Sciatic nerve (tissue), 2 donors: ENCODE results near the gene NAA15. TPM values are rescaled to one million over a fixed set of nuclear protein-coding genes. Genes with fewer than 3 reads are reported as not detected.
A peak's percentile ranks its signal among the peaks of the same experiment; 100 is the strongest.
"Not testable (repeated sequence)": the region's sequence is repeated elsewhere in the genome, so short reads cannot be mapped to it uniquely, and the experiment has no call there.

Experiments used
- ATAC-seq: fragments of 200-7000 bp; cut with Tn5 transposase; one replicate; pipeline ENCODE4 v1.9.1; 2020; ENCODE audit warnings: mild to moderate bottlenecking, moderate library complexity
- DNase-seq: peaks from one replicate; pipeline ENCODE4 v3.0.0-alpha.2; 2020; ENCODE audit warnings: low spot score
- intact Hi-C: fragments of 100-400 bp; cut with DNase I; formaldehyde crosslinking; loops from one replicate; pipeline ENCODE4 v1.14.2; 2022
- total RNA-seq: library from RNA; stranded (reverse); fragmentation: NEBNext Ultra II Directional; extraction: Animal tissue kit (Norgen Biotek cat#: 25700); gene quantifications from one replicate; pipeline ENCODE4 v1.2.1, GENCODE V29; 2021
- donor health status: DM: no; HTN: no; CAD: no.
- donor health status: DM: no; HTN: no; CAD: no.

The NAA15 gene
- total RNA-seq, 1 donor from 2014 or later: 41.9 TPM

DNA sequence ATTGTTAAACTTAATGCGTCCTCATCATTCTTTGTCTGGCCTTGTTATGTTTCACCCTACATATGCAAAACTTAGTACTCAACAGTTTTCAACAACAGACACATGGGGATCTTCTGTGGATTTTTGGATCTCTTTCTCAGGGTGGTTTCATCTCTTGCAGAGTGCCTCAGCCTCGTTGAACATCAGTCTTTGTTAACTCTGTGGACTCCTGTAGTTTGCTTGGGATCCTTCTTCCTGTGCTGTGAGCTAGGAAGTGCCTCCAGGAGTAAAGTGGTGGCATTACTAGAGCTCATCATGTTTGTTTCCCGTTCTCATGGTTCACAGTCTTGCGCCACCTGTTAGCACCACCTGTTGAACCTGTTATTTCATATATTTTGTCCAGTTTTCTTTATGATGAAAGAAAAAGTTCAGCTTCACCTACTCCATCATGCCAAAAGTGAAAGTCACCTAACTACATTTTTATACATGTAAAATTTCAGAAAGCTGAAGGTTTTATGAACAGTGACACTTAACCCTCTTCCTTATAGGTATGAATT, 28.4 kb downstream of the NAA15 start:
- DNase-seq: no peak
- no peak for ATAC-seq
- intact Hi-C loops: no loop called here

DNA sequence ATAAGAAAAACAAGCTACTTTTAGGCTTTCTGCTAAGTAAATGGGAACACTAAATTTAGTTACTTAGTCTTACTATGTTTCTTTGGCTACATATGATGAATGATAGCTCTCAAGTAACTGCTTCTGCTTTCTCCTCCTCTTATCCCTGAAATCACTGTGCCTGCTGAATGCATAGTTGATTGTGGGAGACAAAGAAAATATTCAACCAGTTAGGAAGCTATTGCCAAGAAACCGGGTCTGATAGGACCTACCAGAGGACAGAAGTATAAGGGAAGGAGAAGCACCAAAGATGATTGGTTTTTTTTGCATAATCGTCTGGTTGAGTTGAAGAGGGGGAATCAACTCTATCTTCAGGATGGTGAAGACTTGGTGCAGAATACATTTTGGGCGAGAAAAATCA, 29.0 kb downstream of the NAA15 start:
- ATAC-seq (no peak), DNase-seq (no peak)
- intact Hi-C loops: no loop called here

DNA sequence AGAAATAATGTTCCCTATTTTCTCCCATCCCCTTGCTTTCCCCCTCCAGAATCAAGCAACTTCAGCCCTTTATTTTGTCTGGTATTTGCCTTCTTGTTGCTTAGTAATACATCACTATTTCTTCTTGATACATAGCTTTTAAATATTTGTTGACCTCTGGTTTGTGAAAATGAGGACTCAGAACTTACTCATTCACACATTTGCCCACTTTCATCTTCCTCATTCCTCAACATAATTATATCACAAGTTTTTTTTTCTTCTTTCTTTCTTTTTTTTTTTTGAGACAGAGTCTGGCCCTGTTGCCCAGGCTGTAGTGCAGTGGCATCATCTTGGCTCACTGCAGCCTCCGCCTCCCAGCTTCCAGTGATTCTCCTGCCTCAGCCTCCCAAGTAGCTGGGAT, 29.9 kb downstream of the NAA15 start:
- intact Hi-C loops: no loop called here
- no peak for DNase-seq
- no peak for ATAC-seq

DNA sequence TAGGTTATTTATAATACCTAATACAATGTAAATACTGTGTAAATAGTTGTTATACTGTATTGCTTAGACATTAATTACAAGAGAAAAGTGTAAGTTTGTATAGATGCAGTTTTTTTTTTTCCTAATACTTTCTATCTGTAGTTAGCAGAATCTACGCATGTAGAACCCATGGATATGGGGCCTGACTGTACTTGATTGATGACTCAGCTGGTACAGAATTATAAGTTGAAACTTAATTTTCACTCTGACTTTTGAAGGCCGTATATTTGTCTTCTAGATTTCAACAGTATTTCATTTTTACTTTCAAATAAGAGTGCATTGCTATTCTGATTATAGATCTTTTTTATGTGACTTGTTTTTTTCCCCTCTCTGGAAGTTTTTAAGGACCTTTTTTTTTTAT, 31.7 kb downstream of the NAA15 start:
- ATAC-seq (no peak), DNase-seq (no peak)
- intact Hi-C loops: no loop called here

DNA sequence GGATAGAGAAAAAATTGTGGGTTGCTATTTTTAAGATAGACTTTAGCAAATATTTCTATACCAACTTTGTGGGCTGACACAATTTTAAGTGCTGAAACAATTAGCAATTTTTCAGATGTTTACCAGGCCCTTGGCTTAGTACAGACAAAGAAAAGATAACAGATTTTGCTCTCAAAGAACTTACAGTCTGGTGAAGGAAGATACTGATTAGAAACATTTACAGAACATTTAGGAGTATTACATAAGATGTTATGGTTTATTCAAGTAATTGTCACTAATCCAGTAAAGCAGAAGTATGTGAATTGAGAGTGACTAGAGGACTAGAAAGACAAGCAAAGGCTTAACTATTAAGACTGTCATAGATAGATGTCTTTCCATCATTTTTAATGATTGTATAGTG, 36.3 kb downstream of the NAA15 start:
- DNase-seq (no peak), ATAC-seq (no peak)
- intact Hi-C loops: no loop called here

DNA sequence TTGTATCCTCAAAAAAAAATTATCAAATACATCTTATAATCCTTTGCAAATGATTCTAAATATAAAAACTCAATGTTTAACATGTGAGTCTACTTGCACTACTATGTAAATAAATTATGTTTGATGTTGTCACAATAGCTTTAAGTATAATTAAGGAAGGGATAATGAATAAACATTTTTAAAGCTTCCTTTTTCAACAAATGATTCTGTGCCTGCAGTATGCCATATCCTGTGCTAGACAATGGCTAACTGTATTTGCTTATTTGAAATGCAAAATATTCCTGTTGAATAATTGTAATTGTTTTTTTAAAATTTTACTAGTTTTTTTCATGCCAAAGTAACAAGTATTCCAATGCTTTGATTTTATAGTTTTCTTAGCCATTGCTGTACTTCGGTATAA, 60.0 kb downstream of the NAA15 start:
- DNase-seq (no peak), ATAC-seq (no peak)
- intact Hi-C loops: no loop called here

DNA sequence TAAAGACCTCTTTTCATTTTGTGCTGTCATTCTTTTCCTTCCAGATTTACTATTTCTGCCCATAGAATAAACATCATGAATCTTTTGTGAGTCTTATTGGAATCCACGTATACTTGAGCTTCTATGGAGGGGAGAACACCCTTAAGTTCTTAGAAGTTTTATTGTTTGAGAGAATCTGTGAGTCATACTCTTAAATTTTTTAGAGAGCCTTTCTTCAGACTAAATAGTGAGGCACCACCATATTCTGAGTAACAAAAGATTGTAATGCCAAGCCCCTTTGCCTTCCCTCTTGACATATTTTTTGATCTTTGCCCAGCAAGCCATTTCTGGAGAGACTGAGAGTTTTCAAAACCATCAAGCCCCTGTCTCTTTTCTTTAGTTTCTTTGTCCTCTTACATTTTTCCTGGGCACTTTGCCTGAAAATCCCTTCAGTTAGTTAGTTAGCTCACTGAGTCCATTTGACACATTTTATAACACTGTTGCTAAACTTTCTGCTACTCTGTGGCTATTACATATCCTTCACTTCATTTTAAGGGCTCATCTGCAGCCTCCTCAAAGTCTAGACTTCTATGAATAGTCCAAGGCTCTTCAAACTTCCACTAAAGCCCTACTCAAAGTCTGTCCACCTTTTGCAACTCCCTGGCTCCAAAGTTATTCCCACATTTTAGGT, 66.3 kb downstream of the NAA15 start:
- DNase-seq (no peak), ATAC-seq (no peak)
- intact Hi-C loops: no loop called here

DNA sequence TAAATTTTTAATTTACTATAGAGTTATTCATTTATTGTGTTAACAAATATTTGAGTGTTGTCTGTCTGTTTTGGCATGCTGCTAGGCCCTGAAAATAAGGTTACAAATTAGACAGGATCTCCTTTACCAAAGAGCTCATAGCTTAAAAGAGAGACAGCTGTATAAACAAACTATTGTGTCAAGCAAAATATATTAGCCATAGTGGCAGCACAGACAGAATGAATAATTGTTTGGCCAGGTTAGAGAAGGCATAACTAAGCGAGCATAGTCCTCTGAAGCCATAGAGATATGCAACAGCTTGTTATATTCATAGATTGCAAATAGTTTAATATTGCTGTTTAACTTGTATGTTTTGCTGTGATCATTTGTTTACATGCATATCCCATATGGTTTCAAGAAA, 67.7 kb downstream of the NAA15 start:
- intact Hi-C loops: no loop called here
- no peak for ATAC-seq
- DNase-seq: no peak

DNA sequence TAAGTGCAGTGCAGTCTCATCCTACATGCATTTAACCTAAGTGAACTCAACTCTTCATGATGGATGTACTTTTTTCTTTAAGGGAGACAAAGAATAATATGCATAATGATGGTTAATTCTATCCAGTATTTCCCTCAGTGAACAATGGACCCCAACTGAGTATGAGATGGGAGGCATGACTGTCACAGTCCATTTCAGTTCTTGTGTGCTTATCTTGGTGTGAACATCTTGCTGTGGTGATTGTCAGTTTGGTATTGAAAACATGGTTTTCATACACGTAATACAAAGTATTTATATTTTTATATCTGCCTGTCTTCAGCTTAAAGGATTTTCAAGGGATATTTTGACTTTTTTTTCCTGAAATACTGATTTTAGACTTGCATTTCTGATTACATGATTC, 72.9 kb downstream of the NAA15 start:
- DNase-seq (no peak), ATAC-seq (no peak)
- intact Hi-C loops: no loop called here

DNA sequence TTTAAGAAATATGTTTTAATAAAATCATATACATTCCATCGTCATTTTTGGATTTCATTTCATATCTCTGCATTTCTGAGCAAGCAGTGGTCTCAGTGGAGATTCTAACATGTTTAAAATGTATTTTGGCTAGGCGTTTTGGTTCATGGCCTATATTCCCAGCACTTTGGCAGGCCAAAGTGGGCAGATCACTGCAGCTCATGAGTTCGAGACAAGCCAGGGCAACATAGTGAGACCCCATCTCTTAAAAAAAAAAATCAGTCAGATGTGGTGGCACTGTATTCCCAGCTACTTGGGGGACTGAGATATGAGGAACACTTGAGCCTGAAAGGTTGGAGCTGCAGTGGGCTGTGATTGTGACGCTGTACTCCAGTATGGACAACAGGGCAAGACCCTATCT, 85.1 kb downstream of the NAA15 start:
- ATAC-seq: no peak
- intact Hi-C loops: no loop called here
- DNase-seq: no peak

DNA sequence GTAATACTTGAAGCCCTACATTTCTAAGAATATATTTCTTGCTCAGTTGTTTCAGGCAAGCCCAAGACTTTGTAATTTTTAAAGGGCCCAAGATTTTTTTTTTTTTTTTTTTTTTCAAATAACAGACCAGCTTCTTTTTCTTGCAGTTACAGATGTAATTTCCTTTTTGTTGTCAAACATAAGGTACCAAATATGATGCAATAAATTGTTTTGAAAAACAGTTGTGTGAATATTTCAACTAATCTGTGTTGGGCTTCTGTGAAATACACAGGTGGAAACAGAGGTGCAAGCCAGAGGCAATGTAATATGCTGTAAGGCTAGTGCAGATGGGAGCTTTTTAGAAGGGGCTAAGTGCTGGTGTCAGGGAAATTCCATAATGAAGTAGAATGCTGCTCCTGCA, 87.8 kb downstream of the NAA15 start:
- intact Hi-C loops: no loop called here
- DNase-seq (no peak), ATAC-seq (no peak)

DNA sequence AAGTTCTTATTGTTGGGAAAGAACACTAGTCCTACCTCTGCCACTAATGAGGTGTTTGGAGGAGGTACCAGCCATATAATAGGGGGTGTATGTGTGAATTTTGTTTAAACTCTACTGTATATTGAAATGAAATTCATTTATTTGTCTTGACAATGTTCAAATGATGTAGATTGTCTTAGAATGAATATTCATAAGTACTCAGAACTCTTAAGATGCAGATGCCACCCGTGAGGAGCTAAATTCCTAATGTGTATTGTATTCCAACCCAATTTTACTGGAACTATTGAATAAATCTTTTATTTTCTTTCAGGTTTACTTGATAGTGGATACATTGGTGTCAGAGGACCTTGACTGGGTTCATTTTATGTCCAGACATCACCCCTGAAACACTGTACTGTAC, 88.7 kb downstream of the NAA15 start:
- intact Hi-C loops: no loop called here
- ATAC-seq: no peak
- DNase-seq: no peak

DNA sequence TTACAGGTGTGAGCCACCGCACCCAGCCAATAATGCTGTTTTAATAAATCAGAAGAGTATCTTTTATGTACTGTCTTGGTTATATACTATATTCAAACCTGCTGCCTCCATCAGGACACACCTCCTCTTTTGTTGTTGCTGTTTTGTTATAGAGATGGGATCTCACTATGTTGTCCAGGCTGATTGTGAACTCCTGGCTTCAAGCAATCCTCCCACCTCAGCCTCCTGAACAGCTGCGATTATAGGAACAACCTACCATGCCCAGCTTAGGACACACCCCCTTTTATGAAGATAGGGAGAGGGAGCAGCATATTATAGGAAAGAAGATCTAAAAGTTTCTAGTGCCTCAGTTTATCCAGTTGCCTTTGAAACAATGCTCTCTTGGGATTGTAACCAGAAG, 90.4 kb downstream of the NAA15 start:
- DNase-seq (no peak), ATAC-seq (no peak)
- intact Hi-C loops: no loop called here

DNA sequence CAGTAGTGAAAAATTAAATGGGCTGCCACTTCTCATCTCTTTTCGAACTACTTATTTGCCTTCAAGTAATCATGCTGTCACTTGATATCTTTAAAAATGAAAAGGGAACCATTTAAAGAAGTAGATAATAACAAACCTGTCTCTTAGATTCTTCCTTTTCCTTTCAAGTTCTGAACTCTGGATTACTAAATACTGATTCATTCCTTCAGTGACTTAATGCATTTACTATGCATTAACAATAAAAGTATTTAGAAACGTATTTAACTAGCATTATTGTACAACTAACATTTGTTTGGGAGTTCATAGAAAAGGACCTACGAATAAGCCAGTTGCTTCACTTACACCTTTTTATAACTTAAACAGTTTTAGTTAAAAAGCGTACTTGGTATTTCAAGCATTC, 91.5 kb downstream of the NAA15 start:
- intact Hi-C loops: no loop called here
- ATAC-seq: no peak

DNA sequence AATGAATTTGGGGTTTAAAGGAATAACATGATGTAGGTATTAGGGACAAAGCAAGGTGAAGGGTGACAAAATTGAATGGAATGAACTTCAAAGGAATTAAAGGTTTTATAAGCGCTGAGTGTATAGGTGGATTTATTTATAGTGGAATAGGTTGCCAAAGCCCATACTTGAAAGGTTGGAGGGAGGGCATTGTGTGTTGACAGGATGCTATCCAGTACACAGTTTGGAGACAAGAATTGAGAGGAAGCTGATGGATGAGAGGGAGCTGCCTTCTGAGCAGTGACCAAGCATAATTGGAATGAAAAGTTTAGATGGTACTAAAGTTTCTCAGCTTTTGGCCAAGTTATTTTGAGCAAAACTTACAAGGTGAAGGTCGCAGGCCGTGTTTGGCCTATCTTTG, 100.1 kb downstream of the NAA15 start:
- no peak for ATAC-seq
- DNase-seq: no peak
- intact Hi-C loops: no loop called here

More for the DNA sequence above, 91.5 kb downstream of the NAA15 start:
- DNase-seq: no peak

DNA sequence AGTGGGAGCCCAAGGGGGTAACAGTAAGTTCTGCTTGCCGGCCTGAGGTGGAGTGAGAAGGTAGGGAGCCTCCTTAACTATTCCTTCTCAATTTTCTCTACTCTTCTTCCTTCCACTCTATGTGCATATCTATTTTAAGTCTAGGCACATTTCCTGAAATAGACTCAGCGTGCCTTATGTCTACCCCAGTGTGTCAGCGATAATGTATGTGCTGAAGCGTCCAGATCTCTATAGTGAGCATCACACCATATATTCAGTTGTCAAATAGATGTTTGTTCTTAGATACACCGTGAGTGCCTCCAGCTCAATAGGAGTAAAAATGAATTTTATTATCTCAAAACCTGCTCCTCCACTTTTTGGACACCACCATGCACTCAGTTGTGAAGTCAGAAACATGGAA, 101.1 kb downstream of the NAA15 start:
- ATAC-seq (no peak), DNase-seq (no peak)
- intact Hi-C loops: no loop called here

DNA sequence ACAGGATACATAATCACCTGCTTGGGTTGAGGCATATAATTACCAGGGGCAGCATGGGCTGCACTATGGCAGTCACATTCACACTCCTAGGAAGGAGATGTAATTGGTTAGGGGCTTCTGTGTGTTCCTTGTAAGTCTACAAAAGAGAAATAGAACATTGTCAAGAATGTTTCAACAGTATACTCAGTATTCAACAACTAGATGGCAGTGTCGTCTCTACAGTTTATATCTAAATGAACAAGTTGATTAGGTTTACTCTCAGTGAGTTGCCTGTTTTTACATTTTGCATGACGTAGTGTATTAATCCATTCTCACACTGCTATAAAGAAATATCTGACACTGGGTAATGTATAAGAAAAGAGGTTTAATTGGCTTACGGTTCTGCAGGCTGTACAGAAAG, 102.2 kb downstream of the NAA15 start:
- ATAC-seq (no peak), DNase-seq (no peak)
- intact Hi-C loops: no loop called here

DNA sequence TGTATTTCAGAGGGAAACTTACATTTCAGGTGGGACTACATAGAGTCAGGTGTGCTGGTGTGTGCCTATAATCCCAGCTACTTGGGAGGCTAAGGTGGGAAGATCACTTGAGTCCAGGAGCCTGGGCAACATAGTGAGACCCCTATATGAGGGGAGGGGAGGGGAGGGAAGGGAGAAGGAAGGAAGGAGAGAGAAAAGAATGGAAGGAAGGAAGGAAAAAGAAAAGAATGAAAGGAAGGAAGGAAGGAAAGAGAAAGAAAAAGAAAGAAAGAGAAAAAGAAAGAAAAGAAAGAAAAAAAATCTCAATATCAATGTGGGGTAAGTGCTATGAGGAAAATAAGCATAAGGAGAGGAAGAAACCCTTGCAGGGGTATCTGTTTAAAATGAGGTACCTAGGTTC, 109.0 kb downstream of the NAA15 start:
- intact Hi-C loops: no loop called here
- DNase-seq (no peak), ATAC-seq (no peak)

DNA sequence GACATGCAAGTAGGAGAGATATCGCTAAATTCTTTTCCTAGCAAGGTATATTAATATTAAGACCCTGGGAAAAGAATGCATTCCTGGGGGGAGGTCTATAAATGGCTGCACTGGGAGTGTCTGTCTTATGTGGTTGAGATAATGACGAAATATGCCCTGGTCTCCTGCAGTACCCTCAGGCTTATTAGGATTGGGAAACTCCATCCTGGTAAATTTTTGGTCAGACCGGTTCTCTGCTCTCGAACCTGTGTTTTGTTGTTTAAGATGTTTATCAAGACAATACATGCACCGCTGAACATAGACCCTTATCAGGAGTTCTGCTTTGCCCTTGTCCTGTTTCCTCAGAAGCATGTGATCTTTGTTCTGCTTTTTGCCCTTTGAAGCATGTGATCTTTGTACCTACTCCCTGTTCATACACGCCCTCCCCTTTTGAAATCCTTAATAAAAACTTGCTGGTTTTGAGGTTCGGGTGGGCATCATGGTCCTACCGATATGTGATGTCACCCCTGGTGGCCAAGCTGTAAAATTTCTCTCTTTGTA, 113.4 kb downstream of the NAA15 start:
- ATAC-seq, DNase-seq, intact Hi-C loops: not testable (repeated sequence)

DNA sequence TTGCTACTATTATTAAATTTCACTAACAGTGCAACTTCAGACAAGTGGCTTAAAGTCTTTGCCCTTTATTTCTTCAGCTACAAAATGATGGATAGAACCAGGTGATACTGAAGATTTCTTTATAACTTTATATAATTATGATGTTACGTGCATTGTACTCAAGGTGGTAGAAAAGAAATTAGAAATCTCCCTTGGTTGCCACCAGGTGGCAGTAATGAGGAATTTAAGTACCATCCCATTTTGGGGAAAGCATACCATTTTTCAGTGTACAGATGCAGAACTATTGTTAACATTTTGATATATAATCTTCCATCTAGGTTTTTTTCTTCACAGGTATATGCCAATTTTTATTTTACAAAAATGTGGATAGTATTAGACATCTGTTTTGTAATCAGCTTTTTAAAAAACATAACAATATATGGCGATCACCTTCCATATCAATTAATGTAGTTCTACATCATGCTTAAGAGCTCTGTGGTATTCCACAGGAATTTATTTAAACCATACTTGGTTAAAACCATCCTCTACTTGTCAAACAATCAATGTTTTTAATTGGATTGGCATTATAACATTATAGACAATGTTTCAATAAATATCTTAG, 114.9 kb downstream of the NAA15 start:
- no peak for DNase-seq
- intact Hi-C loops: no loop called here
- ATAC-seq: no peak

DNA sequence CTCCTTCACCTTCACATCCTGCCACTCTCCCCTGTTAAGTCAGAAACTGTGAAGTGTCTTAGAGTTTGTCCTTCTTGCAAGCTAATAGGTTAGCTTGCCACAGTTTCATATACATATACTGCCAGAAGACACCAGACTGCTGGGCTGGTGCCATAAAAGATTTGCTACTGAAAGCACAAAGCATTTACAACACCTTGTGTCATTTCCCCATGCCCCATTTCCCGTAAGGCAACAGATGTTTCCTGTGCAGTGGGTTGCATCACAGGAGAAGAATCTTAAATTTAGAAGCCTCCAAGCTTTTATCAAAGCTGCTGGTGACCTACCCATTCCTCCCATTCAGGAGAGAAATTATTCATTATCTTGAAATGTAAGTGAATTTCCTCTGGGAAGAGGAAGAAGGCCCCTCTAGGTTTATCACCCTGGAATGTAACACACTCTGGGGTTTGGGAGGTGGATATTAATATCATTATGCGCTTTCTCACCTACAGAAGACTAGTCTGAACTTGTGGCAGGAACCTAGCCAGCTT, 118.1 kb downstream of the NAA15 start:
- ATAC-seq: peak; percentile 78
- DNase-seq: no peak
- intact Hi-C loops: no loop called here
